OCI-LY7 (cell line): Measurements from ENCODE around the gene TRABD2B. TPM values are rescaled to one million over a fixed set of nuclear protein-coding genes. Genes with fewer than 3 reads are reported as not detected.

Source experiments
- BruUV-seq: library from RNA; stranded (reverse); fragments of 400-500 nt; replicated peaks from 2 replicates; lab custom pipeline; 2021; lab: Mats Ljungman, UMichigan
- CTCF ChIA-PET: fragments of 300-600 bp; sonication (Branson Sonifier 250); formaldehyde crosslinking; loops from one replicate; lab custom pipeline; 2022; ENCODE audit warnings: antibody characterized with exemption; ENCODE audit not compliant: unreplicated experiment; lab: Charles Lee
- POLR2A ChIA-PET: fragments of 300-600 bp; sonication (Branson Sonifier 250); formaldehyde crosslinking; loops from one replicate; lab custom pipeline; 2022; ENCODE audit warnings: antibody characterized with exemption; lab: Charles Lee
- DNase-seq: peaks from one replicate; pipeline ENCODE4 v3.0.0-alpha.2; 2015; ENCODE audit warnings: low spot score
- H2AFZ ChIP-seq: fragments of 200-600 bp; sonication (generic), shearing (Covaris generic); 2 replicates; pipeline ENCODE4 v1.6.1; 2014; ENCODE audit warnings: mild to moderate bottlenecking, antibody characterized with exemption, low read length, moderate library complexity
- H3K27ac ChIP-seq: fragments of 200-600 bp; sonication (generic); 2 replicates; pipeline ENCODE4 v1.5.1; 2014; ENCODE audit warnings: mixed run types, low read depth, mild to moderate bottlenecking, moderate library complexity, low read length, inconsistent platforms; ENCODE audit not compliant: poor library complexity, severe bottlenecking
- H3K36me3 ChIP-seq: fragments of 200-600 bp; sonication (generic); 2 replicates; pipeline ENCODE4 v1.6.1; 2014; ENCODE audit warnings: mild to moderate bottlenecking, antibody characterized with exemption, low read length, moderate library complexity, mixed read lengths; ENCODE audit not compliant: insufficient read depth
- H3K4me1 ChIP-seq: fragments of 200-600 bp; sonication (generic); 2 replicates; pipeline ENCODE4 v1.5.1; 2014; ENCODE audit warnings: mild to moderate bottlenecking, low read length; ENCODE audit not compliant: insufficient read depth, poor library complexity, severe bottlenecking
- H3K4me2 ChIP-seq: fragments of 200-600 bp; sonication (generic); 2 replicates; pipeline ENCODE4 v1.6.1; 2014; ENCODE audit warnings: mild to moderate bottlenecking, low read length
- H3K4me3 ChIP-seq: fragments of 200-600 bp; sonication (generic); 2 replicates; pipeline ENCODE4 v1.5.1; 2014; ENCODE audit warnings: mild to moderate bottlenecking, low read depth, low read length; ENCODE audit not compliant: poor library complexity, severe bottlenecking
- H3K79me2 ChIP-seq: fragments of 200-600 bp; sonication (generic); 2 replicates; pipeline ENCODE4 v1.6.1; 2016; ENCODE audit warnings: low read depth, mild to moderate bottlenecking, low read length, moderate library complexity, mixed read lengths; ENCODE audit not compliant: insufficient read depth
- H3K9me2 ChIP-seq: fragments of 200-600 bp; sonication (generic); 2 replicates; pipeline ENCODE4 v1.6.1; 2016; ENCODE audit warnings: mild to moderate bottlenecking, low read length, mixed read lengths; ENCODE audit not compliant: insufficient read depth
- H3K9me3 ChIP-seq: fragments of 200-600 bp; sonication (generic); 2 replicates; pipeline ENCODE4 v1.6.1; 2014; ENCODE audit warnings: mild to moderate bottlenecking, mixed run types, low read length, mixed read lengths
- H4K20me1 ChIP-seq: fragments of 200-600 bp; sonication (generic); 2 replicates; pipeline ENCODE4 v1.6.1; 2014; ENCODE audit warnings: mild to moderate bottlenecking, antibody characterized with exemption, low read length, moderate library complexity, mixed read lengths; ENCODE audit not compliant: insufficient read depth
- EZH2phosphoT487 ChIP-seq: fragments of 200-600 bp; sonication (generic); IDR thresholded peaks from 2 replicates; pipeline ENCODE4 v1.6.1; 2018; ENCODE audit warnings: low read depth, borderline replicate concordance, mild to moderate bottlenecking, mixed run types, antibody characterized with exemption, low read length, moderate library complexity, mixed read lengths
- intact Hi-C: fragments of 100-400 bp; cut with micrococcal nuclease; formaldehyde crosslinking; loops from one replicate; pipeline ENCODE4 v1.10.0; 2022; ENCODE audit not compliant: unreplicated experiment
- total RNA-seq, 2 experiments: library from RNA; depleted of rRNA in 1 of 2; stranded (reverse); fragments of >200 nt in 1 of 2; shearing (Covaris generic) in 1 of 2; gene quantifications; 2 replicates each; pipeline ENCODE4 v1.2.3, GENCODE V29; 2014 to 2022
- TF ChIP-seq, protein P1 (sequence below): fragments of 200-600 bp; sonication (generic); conservative IDR thresholded peaks from 2 replicates; pipeline ENCODE4 v1.5.1; 2014; ENCODE audit warnings: mild to moderate bottlenecking, antibody characterized with exemption, low read length, moderate library complexity, mixed read lengths

Gene TRABD2B
- total RNA-seq, 2 experiments from 2014 or later = not detected

DNA sequence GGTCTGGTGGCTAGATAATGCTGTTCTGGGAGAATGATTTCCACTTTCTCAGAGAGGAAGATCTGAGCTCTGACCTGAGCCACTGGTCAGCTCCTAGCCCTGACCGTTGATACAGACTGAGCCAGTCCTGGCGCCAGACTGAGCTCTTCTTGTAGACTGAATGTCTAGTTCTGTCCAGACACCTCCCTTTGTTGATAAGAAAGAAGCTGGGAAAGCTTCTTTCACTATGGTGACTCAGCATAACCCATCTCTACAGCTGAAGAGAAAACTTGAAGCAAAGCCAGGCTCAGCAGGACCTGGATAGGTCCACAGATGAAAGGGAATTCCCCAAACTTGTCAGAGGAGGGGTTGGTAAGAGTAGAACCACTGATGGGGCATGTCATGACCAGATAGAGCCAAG lies 9.9 kb upstream of the TRABD2B start:
- TF ChIP-seq, protein P1, sequence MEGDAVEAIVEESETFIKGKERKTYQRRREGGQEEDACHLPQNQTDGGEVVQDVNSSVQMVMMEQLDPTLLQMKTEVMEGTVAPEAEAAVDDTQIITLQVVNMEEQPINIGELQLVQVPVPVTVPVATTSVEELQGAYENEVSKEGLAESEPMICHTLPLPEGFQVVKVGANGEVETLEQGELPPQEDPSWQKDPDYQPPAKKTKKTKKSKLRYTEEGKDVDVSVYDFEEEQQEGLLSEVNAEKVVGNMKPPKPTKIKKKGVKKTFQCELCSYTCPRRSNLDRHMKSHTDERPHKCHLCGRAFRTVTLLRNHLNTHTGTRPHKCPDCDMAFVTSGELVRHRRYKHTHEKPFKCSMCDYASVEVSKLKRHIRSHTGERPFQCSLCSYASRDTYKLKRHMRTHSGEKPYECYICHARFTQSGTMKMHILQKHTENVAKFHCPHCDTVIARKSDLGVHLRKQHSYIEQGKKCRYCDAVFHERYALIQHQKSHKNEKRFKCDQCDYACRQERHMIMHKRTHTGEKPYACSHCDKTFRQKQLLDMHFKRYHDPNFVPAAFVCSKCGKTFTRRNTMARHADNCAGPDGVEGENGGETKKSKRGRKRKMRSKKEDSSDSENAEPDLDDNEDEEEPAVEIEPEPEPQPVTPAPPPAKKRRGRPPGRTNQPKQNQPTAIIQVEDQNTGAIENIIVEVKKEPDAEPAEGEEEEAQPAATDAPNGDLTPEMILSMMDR = no peak
- TF ChIP-seq EZH2phosphoT487 = no peak
- Histone ChIP-seq H4K20me1 (no peaks in the 10 kb centered on the region), H3K4me1 (no peaks in the 10 kb centered on the region), H3K27ac (no peak overlapping the region), H3K4me3 (no peak overlapping the region), H3K9me3 (no peaks in the 10 kb centered on the region), H3K36me3 (no peaks in the 10 kb centered on the region), H3K79me2 (no peaks in the 10 kb centered on the region), H3K4me2 (no peak overlapping the region), H3K9me2 (no peaks in the 10 kb centered on the region), H2AFZ (no peak overlapping the region)
- no TSS peak for BruUV-seq
- no peak for DNase-seq
- intact Hi-C loops = no loop called here
- ChIA-PET POLR2A (no interaction called here), CTCF (no interaction called here)

DNA sequence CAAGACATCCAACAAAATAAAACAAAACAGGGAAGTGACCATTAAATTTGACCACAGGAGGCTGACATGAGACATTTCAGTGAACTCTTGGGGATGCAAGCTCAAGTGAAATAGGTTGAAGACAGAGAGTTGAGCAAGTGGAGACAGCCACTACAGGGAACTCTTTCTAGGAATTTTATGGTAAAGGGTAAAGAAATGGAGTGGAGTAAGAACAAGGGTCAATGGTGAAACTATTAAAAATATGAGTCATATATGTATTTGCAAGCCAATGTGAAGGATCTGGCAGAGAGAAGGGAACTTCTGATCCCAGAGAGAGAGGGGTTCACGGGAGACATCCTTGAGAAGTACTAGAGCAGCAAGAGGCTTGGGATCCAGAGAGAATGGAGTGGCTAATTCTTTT lies 9.1 kb upstream of the TRABD2B start:
- POLR2A ChIA-PET = no interaction called here
- BruUV-seq = no TSS peak

More for the DNA sequence above, 9.1 kb upstream of the TRABD2B start:
- Histone ChIP-seq H3K36me3 (no peaks in the 10 kb centered on the region), H3K27ac (no peak overlapping the region), H2AFZ (no peak overlapping the region), H3K4me2 (no peak overlapping the region), H3K9me3 (no peaks in the 10 kb centered on the region), H3K79me2 (no peaks in the 10 kb centered on the region), H4K20me1 (no peaks in the 10 kb centered on the region), H3K4me1 (no peaks in the 10 kb centered on the region), H3K9me2 (no peaks in the 10 kb centered on the region), H3K4me3 (no peak overlapping the region)
- TF ChIP-seq EZH2phosphoT487 = no peak
- TF ChIP-seq, protein P1 = no peak
- no peak for DNase-seq
- intact Hi-C loops = no loop called here
- CTCF ChIA-PET = no interaction called here
